ENCODE data around the gene KLF1.
"Not testable (repeated sequence)": the region's sequence is repeated elsewhere in the genome, so short reads cannot be mapped to it uniquely, and the experiment has no call there.

The KLF1 gene

DNA sequence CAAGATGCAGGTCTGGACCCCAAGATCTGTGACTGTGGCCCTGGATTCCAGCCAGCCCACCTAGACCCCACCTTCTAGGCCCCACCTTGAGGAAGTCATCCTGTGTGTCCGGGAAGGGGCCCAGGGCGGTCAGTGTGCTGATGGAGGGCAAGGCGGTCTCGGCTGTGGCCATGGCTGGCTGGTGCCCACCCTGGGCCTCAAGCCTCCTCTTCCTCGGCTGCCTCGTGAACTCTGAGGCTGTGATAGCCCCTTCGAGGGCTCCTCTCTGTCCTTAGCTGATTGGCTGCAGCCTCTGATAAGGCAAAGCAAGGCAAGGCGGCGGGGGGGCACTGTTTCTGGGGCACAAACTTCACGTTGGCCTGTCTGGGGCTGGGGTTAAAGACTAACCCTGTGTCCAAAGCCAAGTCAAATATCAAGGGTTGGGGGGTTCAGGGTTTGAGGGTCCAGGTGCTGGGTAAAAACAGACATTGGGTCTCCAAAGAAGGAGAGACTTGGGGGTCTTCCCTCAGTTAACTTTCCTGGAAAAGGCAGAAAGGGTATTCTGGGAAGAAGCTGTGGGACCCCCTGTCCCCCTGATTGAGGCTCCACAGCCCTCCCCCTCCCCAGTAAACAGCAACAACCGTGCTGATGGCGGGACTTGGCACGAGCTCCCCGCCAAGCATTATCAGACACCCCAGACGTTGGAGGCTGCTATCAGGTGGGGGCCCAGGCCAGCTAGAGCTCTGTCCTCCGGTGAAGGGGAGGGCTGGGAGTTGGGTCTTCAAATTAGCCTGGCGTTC is at the start of gene KLF1:
Gene KLF1, minus strand, starts transcription at position 233 of the 779 bp plus-strand sequence. Its CDS starts 61 bp downstream, at position 172.
- no peak for DNase-seq

DNA sequence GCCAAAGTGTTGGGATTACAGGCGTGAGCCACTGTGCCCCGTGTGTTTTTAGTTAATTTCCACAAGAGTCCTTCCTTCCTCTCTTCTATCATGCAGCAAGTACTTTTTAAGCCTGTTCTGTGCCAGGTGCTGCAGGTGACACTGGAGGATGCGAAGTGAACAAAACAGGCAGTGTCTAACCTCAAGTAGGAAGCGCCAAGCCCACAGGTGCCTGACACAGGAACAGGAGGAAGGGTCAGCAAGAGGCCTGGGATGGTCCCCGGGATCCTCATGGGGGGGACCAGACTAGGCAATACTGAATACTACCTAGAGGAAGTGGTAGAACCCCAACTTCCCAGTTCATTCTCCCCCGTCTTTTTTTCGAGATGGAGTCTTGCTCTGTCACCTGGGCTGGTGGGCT is 49.6 kb upstream of the KLF1 start:
- DNase-seq = no peak

DNA sequence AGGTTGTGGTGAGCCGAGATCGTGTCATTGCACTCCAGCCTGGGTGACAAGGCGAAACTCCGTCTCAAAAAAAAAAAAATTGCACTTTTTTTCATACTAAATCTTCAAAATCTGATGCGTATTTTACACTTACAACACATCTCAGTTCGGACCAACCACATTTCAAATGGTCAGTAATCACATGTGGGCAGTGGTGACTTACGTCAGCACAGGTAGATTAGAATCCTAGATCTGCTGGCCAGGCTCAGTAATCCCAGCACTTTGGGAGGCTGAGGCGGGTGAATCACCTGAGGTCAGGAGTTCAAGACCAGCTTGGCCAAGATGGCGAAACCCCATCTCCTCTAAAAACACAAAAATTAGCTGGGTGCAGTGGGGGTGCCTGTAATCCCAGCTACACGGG is 48.1 kb upstream of the KLF1 start:
- no peak for DNase-seq

DNA sequence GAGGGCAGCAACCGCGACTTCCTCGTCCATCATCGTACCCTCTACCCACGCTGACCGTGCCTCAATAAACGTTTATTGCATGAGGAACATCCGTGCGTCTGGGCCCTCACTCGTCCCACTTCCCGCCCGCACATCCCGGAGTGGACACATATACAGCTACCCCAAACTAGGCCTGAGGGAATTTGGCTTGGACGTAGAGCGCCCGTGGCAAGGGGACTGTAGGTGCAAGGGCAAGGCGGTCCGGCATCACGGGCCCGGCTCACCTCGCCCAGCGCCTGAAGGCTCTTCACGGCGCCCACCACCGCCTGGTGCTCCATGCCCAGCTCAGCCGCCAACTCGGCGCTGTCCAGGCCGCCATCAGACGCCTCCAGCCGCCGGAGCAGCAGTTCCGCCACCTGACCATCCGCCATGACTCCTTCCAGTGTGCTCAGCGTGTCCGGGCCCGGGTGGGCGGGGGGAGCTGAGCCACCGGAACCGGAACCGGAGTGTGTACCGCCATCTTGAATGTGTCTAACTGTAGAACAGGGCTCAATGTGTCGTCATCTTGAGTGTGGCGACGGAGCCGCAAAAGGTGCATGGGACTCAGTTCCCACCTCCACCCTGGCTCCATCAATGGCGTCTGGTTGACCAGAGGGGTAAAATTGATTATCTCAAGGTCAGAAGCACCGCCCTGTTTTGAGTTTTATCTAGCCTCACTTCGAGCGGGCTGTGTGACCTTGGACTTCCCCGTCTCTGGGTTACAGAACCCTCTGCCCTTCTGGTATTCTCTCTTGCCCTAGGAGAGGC is 46.5 kb upstream of the KLF1 start, which contains the start of gene FARSA:
Gene FARSA, minus strand, starts transcription at position 425 of the 786 bp plus-strand sequence. Its CDS starts 15 bp downstream, at position 410.
- DNase-seq = peak; percentile 92

DNA sequence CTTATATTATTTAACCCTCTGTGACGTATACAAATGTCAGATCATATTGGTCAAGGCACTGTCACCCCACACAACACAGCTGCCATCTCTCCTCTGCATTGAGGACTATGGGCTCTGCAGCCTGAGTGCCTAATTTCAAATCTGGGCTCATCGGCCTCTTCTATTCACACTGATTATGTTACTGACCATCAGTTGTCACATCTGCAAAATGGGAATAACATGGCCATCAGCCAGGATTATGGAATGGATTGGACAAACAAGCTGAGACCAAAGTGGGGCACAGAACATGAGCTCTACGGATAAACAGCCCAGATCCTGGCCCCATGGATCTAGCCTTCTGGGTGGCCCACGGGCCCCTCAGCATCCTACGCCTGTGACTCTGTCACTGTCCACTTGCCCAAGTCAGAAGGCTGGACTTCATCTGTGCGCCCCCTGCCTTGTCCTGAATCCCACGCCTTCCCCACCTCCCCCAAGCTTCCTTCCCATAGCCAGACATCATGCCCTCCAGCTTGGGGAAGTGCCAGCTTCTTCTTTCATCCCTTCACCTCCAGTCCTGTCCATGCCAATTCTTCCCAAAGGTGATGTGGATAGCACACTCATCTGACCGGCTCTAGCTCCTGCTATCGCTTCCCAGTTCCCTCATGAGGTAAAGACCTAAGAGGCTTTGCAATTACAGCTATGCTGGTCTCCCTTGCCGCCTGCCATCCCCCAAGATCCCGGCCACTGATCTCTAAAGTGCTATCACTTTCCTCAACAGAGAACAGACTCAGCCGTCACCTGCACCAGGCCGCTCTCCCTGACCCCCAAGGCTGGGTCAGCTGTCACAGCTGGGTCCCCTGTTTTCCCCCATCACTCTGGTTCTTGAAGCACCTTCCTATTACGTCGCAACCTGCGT is 45.6 kb upstream of the KLF1 start:
- no peak for DNase-seq

DNA sequence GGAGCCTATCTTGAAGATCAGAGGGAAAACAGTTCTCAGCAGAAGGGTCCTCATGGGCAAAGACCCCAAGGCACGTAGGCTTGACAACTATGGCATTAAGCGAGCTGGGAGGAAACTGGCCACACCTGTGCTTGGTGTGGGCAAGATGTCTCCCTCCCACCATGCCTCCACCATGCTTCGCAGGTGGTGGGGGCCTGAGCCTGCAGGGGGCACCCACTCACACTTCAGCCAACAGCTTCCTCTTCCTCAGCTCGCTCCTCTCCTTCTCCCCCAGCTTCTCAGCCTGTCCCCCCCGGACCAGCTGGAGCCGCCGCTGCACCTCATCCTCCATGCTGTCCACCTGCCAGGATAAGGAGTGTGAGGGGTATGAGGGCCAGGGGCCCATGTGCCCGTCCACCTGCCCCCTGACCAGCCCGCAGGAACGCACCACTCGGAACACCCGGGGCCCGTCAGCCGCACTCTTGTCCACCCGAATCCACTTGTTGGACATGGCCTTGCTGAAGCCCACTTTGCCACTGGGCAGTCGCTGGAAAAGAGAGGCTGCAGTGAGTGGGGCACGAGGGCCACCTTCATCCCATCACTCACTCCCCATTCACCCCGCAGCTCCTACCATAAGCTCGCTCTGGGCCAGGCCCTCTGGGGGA is 43.1 kb upstream of the KLF1 start:
- no peak for DNase-seq

DNA sequence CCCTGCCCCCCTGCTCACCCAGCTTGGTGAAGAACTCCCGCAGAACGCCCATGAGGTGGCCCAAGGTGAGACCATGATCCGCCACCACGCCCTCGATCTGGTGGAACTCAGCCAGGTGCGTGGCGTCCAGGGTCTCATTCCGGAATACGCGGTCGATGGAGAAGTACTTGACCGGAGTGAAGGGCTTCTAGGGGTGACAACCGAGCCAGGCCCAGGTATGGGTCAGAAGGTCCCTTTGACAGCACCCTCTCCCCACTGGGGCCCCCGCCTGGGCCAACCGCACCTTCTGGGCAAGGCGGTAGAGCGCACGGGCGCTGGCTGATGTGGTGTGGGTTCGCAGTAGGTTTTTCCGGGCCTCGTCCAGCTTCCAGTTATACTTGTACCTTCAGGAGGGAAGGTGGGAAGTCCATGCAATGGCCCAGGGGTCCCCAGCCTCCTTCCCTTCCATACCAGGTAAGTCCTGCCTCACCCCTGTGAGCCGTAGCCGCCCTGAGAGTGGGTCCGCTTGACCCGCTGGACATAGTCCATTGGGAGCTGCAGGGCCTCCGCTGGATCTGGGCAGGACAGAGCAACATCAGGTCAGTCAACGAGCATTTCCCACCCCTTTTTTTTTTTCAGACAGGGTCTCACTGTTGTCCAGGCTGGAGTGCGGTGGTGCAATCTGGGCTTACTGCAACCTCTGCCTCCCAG is 37.8 kb upstream of the KLF1 start:
- no peak for DNase-seq

DNA sequence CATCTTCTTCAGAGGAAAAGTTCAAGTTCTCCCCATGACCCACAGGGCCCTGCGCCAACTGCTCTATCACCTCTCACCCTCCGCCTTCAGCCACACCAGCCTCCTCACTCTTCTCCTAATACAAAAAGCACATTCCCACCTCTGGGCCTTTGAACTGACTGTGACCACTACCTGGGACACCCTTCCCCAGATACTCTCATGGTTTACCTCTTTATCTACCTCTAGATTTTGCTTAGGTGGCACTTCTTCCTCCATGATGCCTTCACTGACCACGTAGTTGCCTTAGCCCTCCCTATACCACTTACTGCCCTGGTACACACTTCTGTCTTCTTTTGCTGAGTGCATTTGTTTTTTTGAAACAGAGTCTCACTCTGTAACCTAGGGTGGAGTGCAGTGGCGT is 36.0 kb upstream of the KLF1 start:
- no peak for DNase-seq

DNA sequence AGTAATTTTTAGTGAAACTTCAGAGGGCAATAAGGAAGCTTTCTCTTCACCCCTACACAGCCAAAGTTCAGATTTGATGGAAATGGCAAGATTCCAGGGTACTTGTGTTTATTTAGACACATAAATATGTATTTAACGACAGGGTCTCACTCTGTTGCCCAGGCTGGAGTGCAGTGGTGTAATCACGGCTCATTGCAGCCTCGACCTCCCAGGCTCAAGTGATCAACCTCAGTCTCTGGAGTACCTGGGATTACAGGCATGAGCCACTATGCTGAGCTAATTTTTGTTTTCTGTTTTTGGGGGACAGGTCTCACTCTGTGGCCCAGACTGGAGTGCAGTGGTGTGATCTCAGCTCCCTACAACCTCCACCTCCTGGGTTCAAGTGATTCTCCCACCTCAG is 34.0 kb upstream of the KLF1 start:
- no peak for DNase-seq

DNA sequence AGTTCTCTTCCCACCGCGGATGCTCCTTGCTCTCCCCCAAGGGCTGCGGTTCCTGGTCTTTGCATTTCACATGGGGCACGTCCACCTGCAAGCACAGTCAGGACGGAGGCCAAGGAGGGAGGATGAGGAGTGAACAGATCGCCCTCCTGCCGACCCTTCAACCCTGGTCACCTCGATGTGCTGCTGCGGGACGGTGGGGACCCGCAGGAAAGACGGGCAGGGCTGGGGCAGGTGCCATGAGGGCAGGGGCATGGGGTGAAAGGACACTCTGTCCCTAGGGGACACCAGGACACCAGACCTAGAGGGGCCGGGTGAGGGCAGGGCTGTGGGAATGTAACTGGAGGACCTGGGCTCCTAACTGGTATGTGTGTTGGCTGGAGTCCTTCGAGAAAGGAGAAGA is 31.3 kb upstream of the KLF1 start:
- DNase-seq = no peak

DNA sequence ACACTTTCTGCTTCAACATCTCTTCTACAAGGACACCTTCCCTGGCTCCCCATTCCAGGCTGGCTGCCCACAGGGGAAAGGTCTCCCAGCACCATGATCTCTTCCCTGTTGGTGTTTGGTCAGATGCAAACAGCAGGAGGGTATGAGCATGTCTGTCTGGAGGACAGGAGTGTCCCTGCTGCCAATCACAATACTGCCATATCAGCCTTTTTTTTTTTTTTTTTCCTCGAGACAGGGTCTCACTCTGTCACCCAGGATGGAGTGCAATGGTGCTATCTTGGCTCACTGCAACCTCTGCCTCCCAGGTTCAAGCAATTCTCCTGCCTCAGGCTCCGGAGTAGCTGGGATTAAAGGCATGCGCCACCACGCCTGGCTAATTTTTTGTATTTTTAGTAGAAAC is 28.9 kb upstream of the KLF1 start:
- not testable (repeated sequence) for DNase-seq

DNA sequence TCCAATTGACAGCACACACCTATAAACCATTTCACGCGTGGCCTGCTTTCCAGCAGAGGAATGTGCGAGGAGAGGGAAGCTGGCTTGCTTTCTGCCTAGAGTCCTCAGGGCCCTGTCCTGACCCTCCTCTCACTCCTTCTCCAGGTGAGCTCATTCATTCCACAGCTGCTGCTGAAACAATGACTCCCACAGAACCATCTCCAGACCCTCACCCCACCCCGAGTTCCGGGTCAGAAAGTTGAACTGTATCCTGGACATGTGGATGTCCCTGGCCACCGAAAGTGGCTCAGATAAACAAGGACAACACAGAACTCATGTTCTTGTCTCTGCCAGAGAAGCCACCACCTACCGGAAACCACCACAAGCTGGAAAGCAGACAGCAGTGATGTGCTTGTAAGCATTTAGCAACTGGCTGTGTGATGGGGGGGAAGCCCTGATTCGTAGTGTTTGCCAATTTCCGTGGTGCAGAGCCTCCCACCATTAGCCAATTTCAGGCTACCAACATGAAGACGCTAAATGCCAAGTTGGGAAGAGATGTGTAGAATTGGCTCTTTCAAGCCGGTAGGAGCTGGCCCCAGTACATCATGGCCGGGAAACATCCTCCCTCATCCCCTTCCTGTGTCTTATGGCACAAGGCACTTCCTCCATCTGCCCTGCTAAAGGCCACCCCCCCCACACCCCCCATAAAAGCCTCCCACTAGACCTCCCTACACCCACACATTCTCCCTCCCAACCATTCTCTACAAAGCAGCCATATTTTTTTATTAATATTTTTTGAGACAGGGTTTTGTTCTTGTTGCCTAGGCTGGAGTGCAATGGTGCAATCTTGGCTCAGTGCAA is 27.1 kb upstream of the KLF1 start:
- no peak for DNase-seq

DNA sequence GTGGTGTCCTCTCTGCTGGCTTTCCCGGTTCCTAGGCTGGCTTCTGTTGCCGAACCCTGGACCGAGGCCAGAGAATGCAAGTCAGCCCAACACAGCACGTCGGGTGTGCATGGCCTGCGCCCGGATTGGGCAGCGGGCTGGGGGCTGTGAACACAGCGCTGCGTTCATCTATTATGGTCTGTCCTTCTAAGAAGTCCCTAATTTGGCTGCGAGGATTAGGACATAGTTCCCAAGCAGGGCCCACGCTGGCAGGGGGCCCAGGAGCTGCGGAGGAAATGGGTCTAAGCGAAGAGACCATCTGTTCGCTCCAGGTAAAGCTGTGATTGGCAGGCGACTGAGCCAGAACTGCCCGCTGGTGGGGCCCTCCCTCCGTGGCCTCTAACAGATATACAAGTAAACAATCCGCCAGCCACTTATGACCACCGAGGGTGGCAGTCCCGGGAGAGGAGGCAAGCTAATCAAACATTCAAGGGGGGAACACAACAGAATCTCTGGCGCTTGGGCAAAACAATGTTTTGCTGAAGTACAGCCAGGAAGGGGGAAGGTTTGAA is 26.1 kb upstream of the KLF1 start:
- DNase-seq = no peak

DNA sequence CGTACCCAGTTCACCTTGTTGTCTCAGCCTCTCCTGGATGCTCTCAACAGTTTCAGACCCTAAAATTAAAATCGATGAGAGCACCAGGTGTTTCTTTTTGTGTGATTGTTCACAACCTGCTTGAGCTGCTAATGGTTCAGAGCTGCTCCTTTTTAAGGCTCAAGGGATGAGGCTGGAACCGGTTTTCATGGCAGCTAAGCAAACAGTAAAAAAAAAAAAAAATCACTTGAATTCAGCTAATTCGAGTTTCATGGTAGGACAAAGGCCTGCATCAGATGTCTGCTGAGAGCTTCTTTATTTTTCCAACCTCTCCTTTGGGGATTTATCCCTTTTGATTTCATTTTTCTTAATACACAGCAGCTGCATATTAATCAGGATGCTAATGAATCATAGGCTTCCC is 25.6 kb upstream of the KLF1 start:
- no peak for DNase-seq

DNA sequence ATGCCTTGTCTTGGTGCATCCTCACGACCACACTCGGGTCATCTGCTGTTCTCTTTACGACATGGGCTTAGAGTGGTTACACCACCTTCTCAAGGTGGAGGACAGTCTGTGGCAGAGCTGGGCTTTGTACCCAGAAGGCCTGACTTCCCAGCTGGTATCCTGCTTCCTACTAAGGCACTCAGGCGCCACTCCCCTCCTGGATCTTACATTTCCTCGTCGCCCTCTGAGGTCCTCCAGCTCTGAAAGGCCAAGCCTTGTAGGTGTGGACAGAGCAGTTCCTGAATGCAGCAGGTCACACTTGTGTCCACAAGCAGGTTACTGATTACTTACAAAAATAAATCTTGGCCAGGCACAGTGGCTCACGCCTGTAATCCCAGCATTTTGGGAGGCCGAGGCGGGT is 20.2 kb upstream of the KLF1 start:
- DNase-seq = no peak

DNA sequence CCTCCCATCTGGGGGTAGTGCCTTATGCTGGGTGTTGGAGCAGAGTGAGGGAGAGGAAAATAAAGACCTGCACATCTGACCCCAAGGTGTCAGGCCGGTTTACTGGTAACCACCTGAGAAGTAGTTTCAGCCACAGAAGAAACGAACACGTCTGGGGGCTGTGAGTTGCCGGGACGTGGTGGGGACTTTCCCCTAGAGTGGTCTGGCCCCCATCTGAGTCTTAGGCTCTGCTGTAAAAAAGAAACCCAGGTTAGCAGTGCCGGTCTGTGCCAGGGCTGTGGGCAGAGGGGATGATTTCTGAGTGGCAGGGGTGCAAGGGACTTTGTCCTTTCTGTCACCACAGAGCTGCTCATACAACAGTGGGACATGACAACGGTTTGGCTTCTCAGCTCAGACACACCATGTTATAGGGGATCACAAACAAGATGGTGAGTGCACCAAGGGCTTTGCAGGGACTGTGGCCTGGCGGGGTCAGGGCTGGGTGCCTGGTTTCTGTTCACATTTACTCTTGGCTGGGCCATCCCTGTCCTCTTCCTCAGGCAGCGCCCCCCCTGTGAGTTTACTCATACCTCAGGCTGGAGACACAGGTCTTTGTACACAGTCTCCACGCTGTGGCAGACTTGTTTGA is 13.0 kb upstream of the KLF1 start:
- DNase-seq = no peak

DNA sequence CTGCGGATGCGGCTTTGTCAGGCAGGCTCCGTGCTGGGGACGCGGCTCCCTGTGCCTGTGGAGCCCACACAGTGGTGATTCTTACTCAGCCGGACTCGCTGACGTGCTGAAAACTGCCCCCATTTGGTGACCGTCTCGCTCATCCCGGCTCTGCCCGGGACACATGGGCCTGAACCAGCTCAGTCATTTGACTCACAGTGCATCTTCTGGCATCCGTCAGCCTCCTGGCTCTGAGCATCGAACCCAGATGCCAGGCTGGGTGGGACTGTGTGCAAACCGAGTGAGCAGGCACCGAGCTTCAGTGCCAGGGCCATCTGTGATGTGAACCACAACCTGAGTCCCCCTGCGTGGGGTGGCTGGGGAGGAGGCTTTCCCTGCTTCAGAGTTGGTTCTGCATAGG is 9.5 kb upstream of the KLF1 start:
- DNase-seq = no peak

DNA sequence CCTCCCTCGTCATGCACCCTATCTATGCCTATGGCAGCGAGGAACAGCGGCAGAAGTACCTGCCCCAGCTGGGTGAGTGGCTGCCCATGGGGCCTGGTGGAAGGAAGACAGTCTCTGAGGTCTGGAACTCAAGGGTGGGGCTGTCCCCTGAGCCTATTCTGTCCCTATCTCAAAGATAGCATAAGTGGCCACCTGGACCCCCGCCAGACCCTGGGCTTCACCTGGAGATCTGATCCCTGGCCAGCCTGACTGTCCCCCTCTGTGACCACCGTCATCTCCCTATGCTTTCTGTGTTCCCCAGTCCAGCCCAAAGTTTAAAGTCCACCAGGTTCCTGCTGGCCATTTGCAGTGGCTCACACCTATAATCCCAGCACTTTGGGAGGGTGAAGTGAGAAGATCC is 6.6 kb upstream of the KLF1 start:
- DNase-seq = no peak

DNA sequence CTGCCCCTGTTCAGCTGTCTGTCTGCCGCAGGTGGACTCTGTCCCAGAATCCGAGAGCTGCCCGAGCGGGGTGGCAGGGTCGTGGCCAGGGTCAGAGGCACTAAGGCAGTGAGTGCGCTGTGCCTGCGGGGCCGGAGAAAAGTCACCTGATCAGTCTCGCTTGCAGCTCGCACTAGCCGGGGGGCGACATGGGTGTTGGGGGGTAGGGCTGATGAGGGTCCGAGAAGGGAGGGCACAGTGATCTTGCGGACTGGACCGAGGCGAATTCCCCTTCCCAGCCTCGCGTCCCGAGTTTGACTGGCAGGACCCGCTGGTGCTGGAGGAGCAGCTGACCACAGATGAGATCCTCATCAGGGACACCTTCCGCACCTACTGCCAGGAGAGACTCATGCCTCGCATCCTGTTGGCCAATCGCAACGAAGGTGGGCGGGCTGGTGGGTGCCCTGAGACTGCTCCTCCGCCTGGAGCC is 4.6 kb upstream of the KLF1 start:
- no peak for DNase-seq
